Adrenal gland (tissue), 5 donors: ENCODE results near the gene OSCP1.

Experiments used
- POLR2A ChIP-seq, 2 donors: fragments of 450-650 bp; IDR thresholded peaks; one replicate each; pipeline ENCODE4 v1.6.1; 2017; ENCODE audit warnings: antibody characterized with exemption in 2 of 2, mild to moderate bottlenecking in 2 of 2, moderate library complexity in 1 of 2
- TF ChIP-seq, protein P1 (sequence below), 6 experiments: fragments of 450-650 bp in 4 of 6; fragments of 200-600 bp in 2 of 6; sonication (generic) in 1 of 6; IDR thresholded peaks; 1 replicate in 5 of 6; 2 replicates in 1 of 6; pipeline versions ENCODE4 v1.5.1 to v1.8.0; 2016 to 2021; ENCODE audit warnings: antibody characterized with exemption in 6 of 6, mild to moderate bottlenecking in 2 of 6, moderate library complexity in 1 of 6
- donor health status: DM: no; HTN: no; CAD: no.

- no peak for TF ChIP-seq POLR2A (IDR thresholded peaks at IDR 0.05)
- TF ChIP-seq, protein P1, sequence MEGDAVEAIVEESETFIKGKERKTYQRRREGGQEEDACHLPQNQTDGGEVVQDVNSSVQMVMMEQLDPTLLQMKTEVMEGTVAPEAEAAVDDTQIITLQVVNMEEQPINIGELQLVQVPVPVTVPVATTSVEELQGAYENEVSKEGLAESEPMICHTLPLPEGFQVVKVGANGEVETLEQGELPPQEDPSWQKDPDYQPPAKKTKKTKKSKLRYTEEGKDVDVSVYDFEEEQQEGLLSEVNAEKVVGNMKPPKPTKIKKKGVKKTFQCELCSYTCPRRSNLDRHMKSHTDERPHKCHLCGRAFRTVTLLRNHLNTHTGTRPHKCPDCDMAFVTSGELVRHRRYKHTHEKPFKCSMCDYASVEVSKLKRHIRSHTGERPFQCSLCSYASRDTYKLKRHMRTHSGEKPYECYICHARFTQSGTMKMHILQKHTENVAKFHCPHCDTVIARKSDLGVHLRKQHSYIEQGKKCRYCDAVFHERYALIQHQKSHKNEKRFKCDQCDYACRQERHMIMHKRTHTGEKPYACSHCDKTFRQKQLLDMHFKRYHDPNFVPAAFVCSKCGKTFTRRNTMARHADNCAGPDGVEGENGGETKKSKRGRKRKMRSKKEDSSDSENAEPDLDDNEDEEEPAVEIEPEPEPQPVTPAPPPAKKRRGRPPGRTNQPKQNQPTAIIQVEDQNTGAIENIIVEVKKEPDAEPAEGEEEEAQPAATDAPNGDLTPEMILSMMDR (IDR thresholded peaks at IDR 0.05): no peak
Observed at GRCh38 chr1:36383240-36383639, 67.0 kb downstream of the OSCP1 start.
